ENCODE results near the gene C22orf15. TPM values are rescaled to one million over a fixed set of nuclear protein-coding genes. Genes with fewer than 3 reads are reported as not detected.

C22orf15 gene
- total and polyA plus RNA-seq, 12 donors: 0.11 to 0.80 (median 0.24) TPM; not detected in 7

DNA sequence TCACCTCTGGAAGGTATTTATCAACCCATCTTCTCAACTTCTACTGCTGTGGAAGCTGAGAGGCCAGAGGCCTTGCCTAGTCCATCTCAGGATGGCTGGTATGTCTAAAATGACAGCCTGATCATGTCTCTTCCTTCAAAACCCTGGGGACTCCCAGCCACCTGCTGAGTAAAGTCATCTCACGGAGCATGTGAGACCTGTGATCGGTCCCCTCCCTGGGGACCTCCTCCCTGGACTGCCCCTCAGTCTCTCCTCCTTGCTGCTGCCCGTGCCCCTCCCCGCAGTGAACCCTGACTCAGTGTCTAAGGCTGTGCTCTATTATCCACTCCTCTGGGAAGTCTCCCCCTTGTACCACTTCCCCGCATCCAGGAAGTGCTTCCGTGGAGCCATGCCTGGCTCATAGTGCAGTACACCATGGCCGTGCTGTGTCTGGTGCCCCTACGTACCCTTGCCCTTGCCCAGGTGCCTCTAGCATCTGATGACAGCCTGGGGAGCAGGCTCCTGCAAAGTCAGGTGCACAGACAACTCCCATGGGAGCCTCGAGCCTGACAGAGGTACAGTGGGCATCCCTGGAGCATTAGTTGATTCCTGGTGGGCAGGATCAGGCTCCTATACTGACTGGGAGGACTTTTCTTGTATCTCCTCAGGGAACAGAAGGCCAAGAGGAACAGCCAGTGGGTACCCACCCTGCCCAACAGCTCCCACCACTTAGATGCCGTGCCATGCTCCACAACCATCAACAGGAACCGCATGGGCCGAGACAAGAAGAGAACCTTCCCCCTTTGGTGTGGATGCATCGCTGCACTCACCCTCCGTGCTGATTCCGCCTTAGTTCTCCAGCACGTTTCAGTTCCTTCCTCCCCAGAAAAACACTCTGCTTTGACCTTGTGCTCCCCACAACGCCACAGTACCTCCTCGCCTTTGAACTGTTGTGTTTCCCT, 37.8 kb downstream of the C22orf15 start:
- intact Hi-C loops (cut with DNase I): no loop called here
- no peak for DNase-seq
- H3K4me3 ChIP-seq: no peak overlapping the region
- H3K27me3 ChIP-seq: no peaks in the 10 kb centered on the region
- H3K4me1 ChIP-seq (replicated peaks in 1 of 2): no peaks in the 10 kb centered on the region
- no peak overlapping the region for H3K27ac ChIP-seq
- WGBS, 4 donors: 92 to 96% (median 93%) methylated on average over 12 to 18 of the region's 18 CpGs
- TF ChIP-seq, protein P1, sequence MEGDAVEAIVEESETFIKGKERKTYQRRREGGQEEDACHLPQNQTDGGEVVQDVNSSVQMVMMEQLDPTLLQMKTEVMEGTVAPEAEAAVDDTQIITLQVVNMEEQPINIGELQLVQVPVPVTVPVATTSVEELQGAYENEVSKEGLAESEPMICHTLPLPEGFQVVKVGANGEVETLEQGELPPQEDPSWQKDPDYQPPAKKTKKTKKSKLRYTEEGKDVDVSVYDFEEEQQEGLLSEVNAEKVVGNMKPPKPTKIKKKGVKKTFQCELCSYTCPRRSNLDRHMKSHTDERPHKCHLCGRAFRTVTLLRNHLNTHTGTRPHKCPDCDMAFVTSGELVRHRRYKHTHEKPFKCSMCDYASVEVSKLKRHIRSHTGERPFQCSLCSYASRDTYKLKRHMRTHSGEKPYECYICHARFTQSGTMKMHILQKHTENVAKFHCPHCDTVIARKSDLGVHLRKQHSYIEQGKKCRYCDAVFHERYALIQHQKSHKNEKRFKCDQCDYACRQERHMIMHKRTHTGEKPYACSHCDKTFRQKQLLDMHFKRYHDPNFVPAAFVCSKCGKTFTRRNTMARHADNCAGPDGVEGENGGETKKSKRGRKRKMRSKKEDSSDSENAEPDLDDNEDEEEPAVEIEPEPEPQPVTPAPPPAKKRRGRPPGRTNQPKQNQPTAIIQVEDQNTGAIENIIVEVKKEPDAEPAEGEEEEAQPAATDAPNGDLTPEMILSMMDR (IDR thresholded peaks at IDR 0.05): no peak
- TF ChIP-seq POLR2A (IDR thresholded peaks at IDR 0.05): no peak
- peaks cover 0 to 82% of the 10 kb centered on the region in 2 donors for H3K36me3 ChIP-seq (replicated peaks in 1 of 2)
- H3K9me3 ChIP-seq (replicated peaks in 1 of 3): no peaks in the 10 kb centered on the region

DNA sequence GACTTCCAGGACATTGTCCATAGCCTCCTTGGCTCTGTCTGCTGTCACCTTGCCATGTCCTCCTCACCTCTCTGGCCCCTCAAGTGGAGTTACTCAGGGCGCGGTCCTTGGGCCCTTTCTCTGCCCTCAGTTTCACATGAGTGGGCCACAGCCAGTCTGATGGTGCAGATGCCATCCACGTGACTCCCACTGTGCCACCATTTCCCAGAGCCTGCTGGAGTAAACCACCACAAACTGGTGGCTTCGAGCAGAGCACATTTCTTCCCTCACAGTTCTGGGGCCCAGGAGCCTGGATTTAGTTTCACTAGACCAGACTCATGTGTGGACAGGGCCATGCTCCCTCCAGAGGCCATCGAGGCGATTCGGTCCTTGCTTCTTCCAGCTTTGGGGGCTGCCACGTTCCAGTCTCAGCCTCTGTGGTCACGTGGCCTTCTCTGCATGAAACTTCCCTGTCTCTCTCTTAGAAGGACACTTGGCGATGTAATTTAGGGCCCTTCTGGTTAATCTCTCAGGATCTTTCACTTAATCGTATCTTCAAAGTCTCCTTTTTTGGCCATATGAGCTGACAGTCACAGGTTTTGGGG, 38.5 kb downstream of the C22orf15 start:
- TF ChIP-seq, protein P1 (IDR thresholded peaks at IDR 0.05): no peak
- no peak for TF ChIP-seq POLR2A (IDR thresholded peaks at IDR 0.05)
- no peak overlapping the region for H3K4me3 ChIP-seq
- H3K9me3 ChIP-seq (replicated peaks in 1 of 3): no peaks in the 10 kb centered on the region
- peaks cover 0 to 80% of the 10 kb centered on the region in 2 donors for H3K36me3 ChIP-seq (replicated peaks in 1 of 2)
- H3K4me1 ChIP-seq (replicated peaks in 1 of 2): no peaks in the 10 kb centered on the region
- no peaks in the 10 kb centered on the region for H3K27me3 ChIP-seq
- DNase-seq: no peak
- H3K27ac ChIP-seq: no peak overlapping the region
- WGBS, 4 donors: 84 to 90% (median 88%) methylated on average over 10 to 11 of the region's 11 CpGs
- intact Hi-C loops (cut with DNase I): no loop called here

DNA sequence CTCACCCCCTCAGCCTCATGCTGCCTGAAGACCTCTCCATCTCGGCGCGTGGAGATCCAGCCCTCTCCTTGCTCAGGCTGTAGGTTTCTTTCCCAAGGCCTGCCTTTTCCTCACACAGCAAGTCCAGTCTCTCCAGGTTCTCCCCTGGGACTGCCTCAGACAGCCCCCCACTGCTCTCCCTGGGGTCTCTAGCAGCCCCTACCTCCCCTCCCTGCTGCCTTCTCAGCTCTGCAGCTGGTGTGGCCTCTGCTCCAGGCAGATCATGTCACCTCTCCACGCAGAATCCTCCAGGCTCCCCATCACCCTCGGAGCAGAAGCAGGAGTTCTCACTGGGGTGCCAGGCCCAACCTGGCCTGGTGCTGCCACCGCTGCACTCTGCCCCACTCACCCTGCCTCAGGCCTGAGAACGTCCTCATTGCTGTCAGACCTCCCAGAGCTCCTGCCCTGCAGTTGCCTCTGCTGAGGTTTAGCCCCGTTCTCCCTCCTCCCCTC, 39.1 kb downstream of the C22orf15 start:
- 84 to 93% (median 91%) methylated on average over 7 to 8 of the region's 8 CpGs for WGBS, 4 donors
- intact Hi-C loops (cut with DNase I): no loop called here
- no peaks in the 10 kb centered on the region for H3K27me3 ChIP-seq
- H3K4me1 ChIP-seq (replicated peaks in 1 of 2): no peaks in the 10 kb centered on the region
- no peak overlapping the region for H3K4me3 ChIP-seq
- H3K36me3 ChIP-seq (replicated peaks in 1 of 2): peaks cover 0 to 77% of the 10 kb centered on the region in 2 donors
- DNase-seq: no peak
- no peak overlapping the region for H3K27ac ChIP-seq
- no peaks in the 10 kb centered on the region for H3K9me3 ChIP-seq (replicated peaks in 1 of 3)
- TF ChIP-seq, protein P1 (IDR thresholded peaks at IDR 0.05): no peak
- TF ChIP-seq POLR2A (IDR thresholded peaks at IDR 0.05): no peak

DNA sequence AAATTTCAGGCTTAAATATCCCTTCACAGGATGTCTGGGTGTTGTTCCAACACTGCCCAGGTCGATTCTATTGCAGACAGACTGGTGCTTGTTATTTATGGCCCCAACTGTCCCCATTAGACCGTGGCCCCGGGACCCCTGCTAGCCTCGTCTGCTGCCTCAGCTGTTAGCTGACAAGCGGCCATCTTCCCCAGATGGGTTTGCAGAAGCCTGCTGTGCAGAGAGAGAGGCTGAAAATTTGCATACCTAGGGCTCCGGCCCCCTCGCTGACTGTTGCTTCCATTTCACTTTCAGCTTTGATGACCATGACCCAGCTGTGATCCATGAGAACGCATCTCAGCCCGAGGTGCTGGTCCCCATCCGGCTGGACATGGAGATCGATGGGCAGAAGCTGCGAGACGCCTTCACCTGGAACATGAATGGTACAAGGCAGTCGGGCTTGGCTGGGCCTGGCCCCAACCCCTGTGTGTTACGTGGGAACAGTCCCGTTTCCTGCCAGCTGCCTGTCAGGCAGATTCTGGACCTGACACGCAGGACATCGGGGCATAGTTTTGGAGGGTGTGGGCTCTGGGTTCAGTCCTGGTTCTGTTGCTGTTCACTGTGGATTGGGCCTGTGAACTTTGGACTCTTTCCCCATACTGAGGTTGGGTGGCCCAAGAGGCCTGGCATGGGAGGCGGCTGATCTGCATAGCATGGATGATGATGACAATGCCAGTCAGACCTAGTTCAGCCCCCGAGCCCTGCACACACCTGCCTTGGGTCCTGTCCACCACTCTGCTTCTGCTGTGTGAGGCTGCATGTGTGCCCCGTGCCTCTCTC, 40.4 kb downstream of the C22orf15 start:
- Histone ChIP-seq H3K9me3 (replicated peaks in 1 of 3) (no peaks in the 10 kb centered on the region), H3K27ac (no peak overlapping the region), H3K4me1 (replicated peaks in 1 of 2) (no peaks in the 10 kb centered on the region), H3K27me3 (no peaks in the 10 kb centered on the region), H3K4me3 (no peak overlapping the region), H3K36me3 (replicated peaks in 1 of 2) (peaks cover 0 to 77% of the 10 kb centered on the region in 2 donors)
- intact Hi-C loops (cut with DNase I): no loop called here
- DNase-seq: no peak
- whole genome bisulfite sequencing, 4 donors: 75 to 90% (median 80%) methylated on average over 12 to 21 of the region's 21 CpGs
- TF ChIP-seq, protein P1 (IDR thresholded peaks at IDR 0.05): no peak
- no peak for TF ChIP-seq POLR2A (IDR thresholded peaks at IDR 0.05)
